ENCODE measurements around the gene CPNE5. TPM values are rescaled to one million over a fixed set of nuclear protein-coding genes. Genes with fewer than 3 reads are reported as not detected.

Gene CPNE5
- total and polyA plus RNA-seq, 10 donors = 9.5 to 33.4 (median 19.3) TPM

DNA sequence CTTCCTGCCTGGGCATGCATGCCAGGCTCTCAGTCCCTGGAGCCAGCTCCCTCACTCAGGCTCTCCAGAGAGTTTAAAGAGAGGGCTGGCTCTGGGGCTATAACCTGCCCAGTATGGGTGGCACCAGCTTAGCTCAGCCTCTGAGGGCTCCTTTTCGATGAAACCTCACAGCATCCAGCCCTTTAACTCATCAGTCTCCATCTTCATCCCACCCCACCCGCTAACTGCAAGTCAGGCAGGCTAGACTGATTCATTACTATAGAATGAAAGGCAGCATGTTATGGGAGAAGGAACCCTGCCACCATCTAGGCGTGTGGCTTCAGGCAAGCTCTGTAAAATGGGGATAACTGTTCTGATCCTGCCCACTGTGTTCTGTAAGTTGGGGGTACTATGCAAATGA lies 88.2 kb downstream of the CPNE5 start:
- 95 to 100% (median 98%) methylated on average over 3 of the region's 3 CpGs for WGBS, 5 donors
- Histone ChIP-seq H3K36me3 (peaks cover 0 to 15% (median 0%) of the 10 kb centered on the region in 6 donors), H3K27ac (no peak overlapping the region), H3K9me3 (peaks cover 0 to 25% (median 18%) of the 10 kb centered on the region in 8 donors), H3K4me3 (no peak overlapping the region), H3K4me1 (peaks cover 39 to 54% (median 47%) of the 10 kb centered on the region in 6 donors), H3K27me3 (replicated peaks in 1 of 7) (no peaks in the 10 kb centered on the region)
- DNase-seq = no peak
- intact Hi-C loops (cut with DNase I; ENCODE audit: low total_unique reads) = no loop called here
- TF ChIP-seq, protein P1, sequence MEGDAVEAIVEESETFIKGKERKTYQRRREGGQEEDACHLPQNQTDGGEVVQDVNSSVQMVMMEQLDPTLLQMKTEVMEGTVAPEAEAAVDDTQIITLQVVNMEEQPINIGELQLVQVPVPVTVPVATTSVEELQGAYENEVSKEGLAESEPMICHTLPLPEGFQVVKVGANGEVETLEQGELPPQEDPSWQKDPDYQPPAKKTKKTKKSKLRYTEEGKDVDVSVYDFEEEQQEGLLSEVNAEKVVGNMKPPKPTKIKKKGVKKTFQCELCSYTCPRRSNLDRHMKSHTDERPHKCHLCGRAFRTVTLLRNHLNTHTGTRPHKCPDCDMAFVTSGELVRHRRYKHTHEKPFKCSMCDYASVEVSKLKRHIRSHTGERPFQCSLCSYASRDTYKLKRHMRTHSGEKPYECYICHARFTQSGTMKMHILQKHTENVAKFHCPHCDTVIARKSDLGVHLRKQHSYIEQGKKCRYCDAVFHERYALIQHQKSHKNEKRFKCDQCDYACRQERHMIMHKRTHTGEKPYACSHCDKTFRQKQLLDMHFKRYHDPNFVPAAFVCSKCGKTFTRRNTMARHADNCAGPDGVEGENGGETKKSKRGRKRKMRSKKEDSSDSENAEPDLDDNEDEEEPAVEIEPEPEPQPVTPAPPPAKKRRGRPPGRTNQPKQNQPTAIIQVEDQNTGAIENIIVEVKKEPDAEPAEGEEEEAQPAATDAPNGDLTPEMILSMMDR (IDR thresholded peaks at IDR 0.05 in 8 of 11, conservative IDR thresholded peaks at IDR 0.05 in 3 of 11) = no peak
- TF ChIP-seq POLR2AphosphoS5 (IDR thresholded peaks at IDR 0.05) (no peak), POLR2A (IDR thresholded peaks at IDR 0.05) (no peak)

DNA sequence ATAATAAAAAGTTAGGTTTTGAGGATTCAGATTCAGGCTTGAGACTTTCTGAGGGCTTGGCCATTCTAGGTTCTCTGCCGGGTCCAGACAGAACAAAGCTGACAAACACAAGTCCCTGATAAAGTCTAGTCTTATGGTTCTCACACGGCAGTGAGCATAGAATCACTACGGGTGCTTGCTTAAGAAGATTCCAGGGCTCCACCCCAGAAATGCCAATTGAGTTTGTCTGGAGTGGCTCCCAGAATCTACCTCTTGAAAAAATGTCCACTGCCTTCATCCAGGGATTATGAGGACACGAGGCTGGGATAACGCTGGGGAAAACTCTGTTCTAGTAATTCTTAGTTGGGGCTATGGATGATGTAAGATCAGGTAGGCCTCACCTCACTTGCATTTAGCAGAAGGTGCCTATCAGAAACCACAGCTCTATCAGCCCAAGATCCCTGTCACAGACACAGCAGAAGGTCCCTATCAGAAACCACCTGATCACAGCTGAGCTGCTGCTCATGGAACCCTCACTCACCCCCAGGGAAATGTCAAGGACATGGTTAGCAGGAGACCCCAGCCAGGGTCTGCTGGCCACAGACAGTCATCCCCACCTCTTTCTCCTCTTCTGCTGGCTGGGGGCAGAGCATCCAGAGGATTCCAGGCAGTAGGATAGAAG lies 89.3 kb downstream of the CPNE5 start:
- Histone ChIP-seq H3K4me1 (peaks cover 28 to 43% (median 35%) of the 10 kb centered on the region in 6 donors), H3K9me3 (peaks cover 0 to 25% (median 18%) of the 10 kb centered on the region in 8 donors), H3K27me3 (replicated peaks in 1 of 7) (no peaks in the 10 kb centered on the region), H3K36me3 (peaks cover 0 to 26% (median 0%) of the 10 kb centered on the region in 6 donors), H3K27ac (no peak overlapping the region), H3K4me3 (no peak overlapping the region)
- WGBS, 5 donors = 71 to 98% (median 97%) methylated on average over 5 of the region's 5 CpGs
- no peak for DNase-seq
- intact Hi-C loops (cut with DNase I; ENCODE audit: low total_unique reads) = no loop called here
- TF ChIP-seq, protein P1 (IDR thresholded peaks at IDR 0.05 in 8 of 11, conservative IDR thresholded peaks at IDR 0.05 in 3 of 11) = no peak
- TF ChIP-seq POLR2A (IDR thresholded peaks at IDR 0.05) = no peak
- TF ChIP-seq POLR2AphosphoS5 (IDR thresholded peaks at IDR 0.05) = no peak

DNA sequence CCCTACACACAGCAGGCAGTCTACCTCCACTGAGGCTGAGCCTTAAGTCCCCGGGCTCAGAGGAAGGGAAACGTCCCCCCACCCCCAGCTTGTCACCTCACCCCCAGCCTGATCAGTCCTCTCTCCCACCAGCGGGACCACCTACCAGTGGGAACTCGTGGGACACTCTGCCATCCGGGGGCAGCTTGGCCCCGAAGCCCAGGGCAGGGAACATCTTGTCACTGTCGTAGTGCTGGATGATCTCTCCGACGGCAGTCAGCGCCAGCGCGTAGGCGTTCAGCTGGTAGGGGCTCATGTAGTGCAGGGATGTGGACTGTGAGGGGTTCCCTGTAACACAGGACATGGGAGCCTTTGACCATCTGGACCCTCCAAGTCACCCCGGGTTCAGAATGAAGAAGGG lies 93.0 kb downstream of the CPNE5 start:
- no peak for DNase-seq
- 88 to 96% (median 91%) methylated on average over 11 to 14 of the region's 14 CpGs for WGBS, 5 donors
- intact Hi-C loops (cut with DNase I; ENCODE audit: low total_unique reads) = no loop called here

DNA sequence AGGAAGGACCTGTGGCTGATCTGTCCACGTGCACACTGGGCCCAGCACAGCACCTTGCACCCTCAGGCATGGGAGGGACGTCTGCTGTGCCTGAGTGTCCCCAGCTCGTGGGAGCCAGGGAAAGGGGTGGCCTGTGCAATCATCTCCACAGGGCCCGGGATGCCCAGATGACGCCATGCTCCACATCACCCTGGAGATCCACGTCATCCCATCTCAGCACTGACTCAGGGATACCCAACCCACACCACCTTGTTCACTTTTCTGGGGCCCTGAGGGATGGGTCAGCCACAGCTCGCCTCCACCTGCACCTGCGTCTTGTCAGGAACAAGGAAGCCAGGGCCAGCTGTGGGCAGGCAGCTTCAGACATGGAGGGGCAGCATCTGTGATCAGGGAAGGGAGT lies 93.4 kb downstream of the CPNE5 start:
- Histone ChIP-seq H3K4me3 (no peak overlapping the region), H3K4me1 (peaks cover 0 to 27% (median 9%) of the 10 kb centered on the region in 6 donors), H3K27ac (no peak overlapping the region), H3K27me3 (replicated peaks in 1 of 7) (no peaks in the 10 kb centered on the region), H3K36me3 (peaks cover 0 to 38% (median 0%) of the 10 kb centered on the region in 6 donors), H3K9me3 (peaks cover 0 to 25% (median 18%) of the 10 kb centered on the region in 8 donors)
- no peak for DNase-seq
- no peak for TF ChIP-seq POLR2A (IDR thresholded peaks at IDR 0.05)
- no peak for TF ChIP-seq POLR2AphosphoS5 (IDR thresholded peaks at IDR 0.05)
- TF ChIP-seq, protein P1 (IDR thresholded peaks at IDR 0.05 in 8 of 11, conservative IDR thresholded peaks at IDR 0.05 in 3 of 11) = no peak
- 81 to 100% (median 89%) methylated on average over 1 to 8 of the region's 8 CpGs for WGBS, 5 donors
- intact Hi-C loops (cut with DNase I; ENCODE audit: low total_unique reads) = no loop called here

More for the DNA sequence above, 93.0 kb downstream of the CPNE5 start:
- Histone ChIP-seq H3K27ac (no peak overlapping the region), H3K4me3 (no peak overlapping the region), H3K36me3 (peaks cover 0 to 38% (median 0%) of the 10 kb centered on the region in 6 donors), H3K27me3 (replicated peaks in 1 of 7) (no peaks in the 10 kb centered on the region), H3K9me3 (peaks cover 0 to 25% (median 18%) of the 10 kb centered on the region in 8 donors), H3K4me1 (peaks cover 0 to 27% (median 7%) of the 10 kb centered on the region in 6 donors)
- TF ChIP-seq POLR2AphosphoS5 (IDR thresholded peaks at IDR 0.05) = no peak
- TF ChIP-seq, protein P1 (IDR thresholded peaks at IDR 0.05 in 8 of 11, conservative IDR thresholded peaks at IDR 0.05 in 3 of 11) = no peak
- no peak for TF ChIP-seq POLR2A (IDR thresholded peaks at IDR 0.05)

Data from spleen (tissue), 11 donors.